WERI-Rb-1 (cell line): ENCODE measurements around the gene MAN2A1.

Experiments used
- DNase-seq: peaks from one replicate; pipeline ENCODE4 v3.0.0-alpha.2; 2020
- H3K27ac ChIP-seq: fragments of 250-450 bp; sonication (Bioruptor Pico); 2 replicates; pipeline ENCODE4 v1.5.1; 2020; ENCODE audit warnings: mild to moderate bottlenecking, moderate library complexity
- H3K27me3 ChIP-seq: fragments of 250-450 bp; sonication (Bioruptor Pico); 2 replicates; pipeline ENCODE4 v1.5.1; 2021; ENCODE audit warnings: mild to moderate bottlenecking, low read depth, moderate library complexity; ENCODE audit not compliant: insufficient read depth, severe bottlenecking
- H3K36me3 ChIP-seq: fragments of 250-450 bp; sonication (Bioruptor Pico); 2 replicates; pipeline ENCODE4 v1.5.1; 2020; ENCODE audit warnings: mild to moderate bottlenecking, moderate library complexity
- H3K4me3 ChIP-seq: 2 replicates; pipeline ENCODE4 v1.5.1; 2011; ENCODE audit warnings: low read depth, mild to moderate bottlenecking, control low read depth, low read length
- H3K9me3 ChIP-seq: fragments of 250-450 bp; sonication (Bioruptor Pico); 2 replicates; pipeline ENCODE4 v1.5.1; 2021; ENCODE audit warnings: mild to moderate bottlenecking, moderate library complexity; ENCODE audit not compliant: severe bottlenecking
- TF ChIP-seq, protein P1 (sequence below): IDR thresholded peaks from 2 replicates; pipeline ENCODE4 v1.5.1; 2011; ENCODE audit warnings: low read depth, mild to moderate bottlenecking, control low read depth, inconsistent platforms, low read length

MAN2A1 gene

DNA sequence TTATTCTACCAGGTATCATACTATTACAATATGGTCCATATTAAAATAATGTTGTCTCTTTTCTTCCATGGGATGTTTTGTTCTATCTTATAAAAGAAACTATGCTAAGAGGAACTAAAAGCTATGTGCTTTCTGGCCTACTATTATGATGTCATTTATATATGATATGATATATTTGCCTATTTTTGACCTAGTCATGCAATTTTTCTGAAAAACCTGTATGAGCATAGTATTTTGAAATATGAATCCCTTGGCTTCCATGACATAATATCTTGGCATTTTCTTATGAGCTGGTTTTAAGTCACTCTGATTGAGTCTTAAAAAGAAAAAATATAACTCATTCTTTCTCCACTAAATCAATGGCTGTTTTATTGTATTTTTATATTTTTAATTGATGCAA lies 60.7 kb downstream of the MAN2A1 start:
- TF ChIP-seq, protein P1, sequence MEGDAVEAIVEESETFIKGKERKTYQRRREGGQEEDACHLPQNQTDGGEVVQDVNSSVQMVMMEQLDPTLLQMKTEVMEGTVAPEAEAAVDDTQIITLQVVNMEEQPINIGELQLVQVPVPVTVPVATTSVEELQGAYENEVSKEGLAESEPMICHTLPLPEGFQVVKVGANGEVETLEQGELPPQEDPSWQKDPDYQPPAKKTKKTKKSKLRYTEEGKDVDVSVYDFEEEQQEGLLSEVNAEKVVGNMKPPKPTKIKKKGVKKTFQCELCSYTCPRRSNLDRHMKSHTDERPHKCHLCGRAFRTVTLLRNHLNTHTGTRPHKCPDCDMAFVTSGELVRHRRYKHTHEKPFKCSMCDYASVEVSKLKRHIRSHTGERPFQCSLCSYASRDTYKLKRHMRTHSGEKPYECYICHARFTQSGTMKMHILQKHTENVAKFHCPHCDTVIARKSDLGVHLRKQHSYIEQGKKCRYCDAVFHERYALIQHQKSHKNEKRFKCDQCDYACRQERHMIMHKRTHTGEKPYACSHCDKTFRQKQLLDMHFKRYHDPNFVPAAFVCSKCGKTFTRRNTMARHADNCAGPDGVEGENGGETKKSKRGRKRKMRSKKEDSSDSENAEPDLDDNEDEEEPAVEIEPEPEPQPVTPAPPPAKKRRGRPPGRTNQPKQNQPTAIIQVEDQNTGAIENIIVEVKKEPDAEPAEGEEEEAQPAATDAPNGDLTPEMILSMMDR: no peak
- Histone ChIP-seq H3K9me3 (no peaks in the 10 kb centered on the region), H3K36me3 (no peaks in the 10 kb centered on the region), H3K27me3 (no peaks in the 10 kb centered on the region), H3K4me3 (no peak overlapping the region), H3K27ac (no peak overlapping the region)
- DNase-seq: no peak

DNA sequence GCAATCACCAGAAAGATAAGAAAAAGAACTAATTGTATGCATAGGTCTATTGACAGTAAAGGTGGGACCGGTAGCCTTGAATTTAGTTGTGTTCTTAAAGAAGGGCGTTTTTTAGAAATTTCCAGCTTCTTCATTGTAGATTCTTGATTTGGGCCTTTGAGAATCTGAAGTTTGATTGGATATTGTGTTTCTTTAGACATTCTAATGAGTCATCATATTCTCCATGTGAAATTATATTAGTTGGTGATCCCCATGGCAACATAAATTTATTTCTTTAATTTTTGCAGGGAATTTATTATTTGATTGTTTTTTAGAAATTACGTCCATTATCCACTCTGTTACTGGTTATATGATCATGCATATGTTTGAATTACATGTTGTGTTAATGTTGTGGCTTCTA lies 63.6 kb downstream of the MAN2A1 start:
- no peak for DNase-seq
- Histone ChIP-seq H3K27ac (no peak overlapping the region), H3K4me3 (no peak overlapping the region), H3K9me3 (no peaks in the 10 kb centered on the region), H3K27me3 (no peaks in the 10 kb centered on the region), H3K36me3 (peaks cover 3% of the 10 kb centered on the region)
- TF ChIP-seq, protein P1: no peak

DNA sequence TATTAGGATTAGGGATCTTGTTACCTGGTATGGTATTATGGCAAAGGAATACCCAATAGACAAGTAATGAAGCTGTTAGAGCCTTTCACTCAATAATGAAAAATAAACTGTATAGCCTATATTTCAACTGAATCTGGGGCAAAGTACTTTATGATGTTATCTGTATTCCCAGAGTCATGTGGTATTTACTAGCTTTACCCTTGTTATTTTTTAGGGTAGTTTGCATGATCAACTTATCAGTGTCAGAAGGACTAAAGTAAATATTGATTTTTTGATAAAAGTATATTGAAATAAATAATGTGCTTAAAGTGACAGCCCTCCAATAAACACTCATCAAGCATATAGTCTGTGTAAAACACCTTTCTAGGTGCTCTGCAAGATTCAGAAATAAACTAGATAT lies 64.6 kb downstream of the MAN2A1 start:
- TF ChIP-seq, protein P1: no peak

DNA sequence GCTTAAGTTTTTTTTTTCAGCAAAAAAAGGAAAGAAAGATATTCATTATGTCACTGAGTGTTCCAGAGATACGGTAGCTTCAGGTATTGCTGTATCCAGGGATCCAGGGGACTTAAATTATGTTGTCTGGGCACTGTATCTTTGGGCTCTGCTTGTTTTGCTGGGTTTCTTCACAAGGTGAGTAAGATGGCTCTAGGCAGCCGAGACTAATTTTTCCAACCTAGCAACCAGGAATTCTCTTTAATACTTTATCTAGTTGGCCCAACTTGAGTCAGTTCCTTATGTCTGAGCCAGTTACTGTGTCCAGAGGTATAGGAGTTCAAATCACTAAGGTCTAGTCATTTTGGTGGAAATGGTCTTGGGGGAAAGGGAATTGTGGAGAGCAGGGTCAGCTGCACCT lies 66.0 kb downstream of the MAN2A1 start:
- H3K36me3 ChIP-seq: peaks cover 3% of the 10 kb centered on the region
- TF ChIP-seq, protein P1: no peak
- no peak for DNase-seq

More for the DNA sequence above, 64.6 kb downstream of the MAN2A1 start:
- no peak for DNase-seq
- no peaks in the 10 kb centered on the region for H3K27me3 ChIP-seq
- no peak overlapping the region for H3K27ac ChIP-seq
- no peak overlapping the region for H3K4me3 ChIP-seq
- H3K36me3 ChIP-seq: peaks cover 3% of the 10 kb centered on the region
- no peaks in the 10 kb centered on the region for H3K9me3 ChIP-seq

DNA sequence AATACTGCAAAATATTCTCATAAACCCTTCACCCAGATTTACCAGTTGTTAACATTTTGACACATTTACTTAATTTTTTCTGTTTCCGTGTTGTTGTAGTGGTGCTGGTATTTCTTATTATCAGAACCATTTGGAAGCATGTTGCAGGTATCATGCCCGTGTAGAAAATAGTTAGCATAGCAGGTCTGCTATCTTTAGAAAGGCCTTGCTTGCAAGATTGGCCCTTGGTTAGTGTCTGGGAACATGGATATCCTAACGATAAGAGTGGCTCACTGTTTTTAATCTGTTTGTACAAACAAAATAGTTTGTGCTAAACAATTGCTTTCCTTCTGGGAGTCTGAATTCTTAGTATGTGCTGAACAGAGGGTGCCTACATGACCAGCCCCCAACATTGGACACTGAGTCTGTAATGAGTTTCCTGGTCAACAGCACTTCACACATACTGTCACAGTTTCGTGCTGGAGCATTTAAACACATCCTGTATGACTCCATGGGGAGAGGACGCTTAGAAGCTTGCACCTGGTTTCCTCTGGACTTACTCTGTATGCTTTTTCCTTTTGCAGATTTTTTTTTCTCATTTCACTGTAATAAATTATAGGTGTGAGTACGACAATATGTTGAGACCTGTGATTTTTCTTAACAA lies 66.9 kb downstream of the MAN2A1 start:
- TF ChIP-seq, protein P1: no peak
- no peak for DNase-seq
- no peak overlapping the region for H3K27ac ChIP-seq

More for the DNA sequence above, 66.0 kb downstream of the MAN2A1 start:
- no peaks in the 10 kb centered on the region for H3K27me3 ChIP-seq
- no peak overlapping the region for H3K4me3 ChIP-seq
- H3K9me3 ChIP-seq: peaks cover 2% of the 10 kb centered on the region
- no peak overlapping the region for H3K27ac ChIP-seq

DNA sequence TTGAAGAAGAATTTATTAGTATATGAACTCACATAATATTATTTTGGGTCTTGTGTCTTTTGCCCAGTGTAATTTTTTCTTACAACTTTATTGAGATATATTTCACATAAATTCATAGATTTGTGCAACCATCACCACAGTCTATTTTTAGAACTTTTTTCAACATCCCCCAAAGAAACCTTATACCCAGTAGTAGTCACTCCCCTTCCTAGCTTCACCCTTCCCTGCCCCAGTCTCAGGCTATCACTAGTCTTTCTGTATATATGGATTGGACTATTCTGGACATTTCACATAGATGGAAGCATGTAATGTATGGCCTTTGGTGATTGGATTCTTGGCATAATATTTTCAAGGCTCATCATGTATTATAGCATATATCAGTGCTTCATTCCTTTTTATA lies 67.8 kb downstream of the MAN2A1 start:
- TF ChIP-seq, protein P1: no peak
- Histone ChIP-seq H3K27me3 (no peaks in the 10 kb centered on the region), H3K36me3 (peaks cover 7% of the 10 kb centered on the region), H3K9me3 (peaks cover 2% of the 10 kb centered on the region), H3K4me3 (no peak overlapping the region), H3K27ac (no peak overlapping the region)
- no peak for DNase-seq

More for the DNA sequence above, 66.9 kb downstream of the MAN2A1 start:
- H3K36me3 ChIP-seq: peaks cover 3% of the 10 kb centered on the region
- no peak overlapping the region for H3K4me3 ChIP-seq
- H3K9me3 ChIP-seq: peaks cover 2% of the 10 kb centered on the region
- H3K27me3 ChIP-seq: no peaks in the 10 kb centered on the region
